ENCODE data around the gene CHCHD6. TPM values are rescaled to one million over a fixed set of nuclear protein-coding genes. Genes with fewer than 3 reads are reported as not detected.

CHCHD6 gene
- total and polyA plus RNA-seq, 2 of the 4 experiments (the other 2 are of a cell fraction) = 18.8 to 28.9 TPM

- H3K18ac ChIP-seq (ENCODE audit: low read depth, low read length) = no peak overlapping the region
- intact Hi-C loops (cut with micrococcal nuclease) = no loop called here
- no peak overlapping the region for H4K8ac ChIP-seq (ENCODE audit: low read depth in 2 of 2, low read length in 2 of 2)
- H3K27me3 ChIP-seq (ENCODE audit: control insufficient read depth, insufficient read depth, low read length) = no peaks in the 10 kb centered on the region
- peak; percentile 62 for ATAC-seq (ENCODE audit: low read depth)
- H2AFZ ChIP-seq (replicated peaks; ENCODE audit: low read length, poor library complexity) = no peak overlapping the region
- DNase-seq = peak; percentile 73
- H3K9me3 ChIP-seq (ENCODE audit: control insufficient read depth, insufficient read depth, low read length) = no peaks in the 10 kb centered on the region
- H2AK5ac ChIP-seq (ENCODE audit: low read depth, low read length) = no peak overlapping the region
- no peak overlapping the region for H2AK9ac ChIP-seq (replicated peaks; ENCODE audit: low read depth, low read length, poor library complexity)
- H3K79me1 ChIP-seq (ENCODE audit: low read depth in 1 of 2, low read length in 2 of 2) = peaks cover 21 to 24% of the 10 kb centered on the region in 2 experiments; a peak in 2 of 4 replicates
- H2BK15ac ChIP-seq (ENCODE audit: low read depth, low read length) = no peak overlapping the region
- BruUV-seq (replicated peaks) = no TSS peak
- 0 out of 2 replicates have a peak overlapping the region, but pooled peaks have one; percentile 9 for H3K14ac ChIP-seq (replicated peaks; ENCODE audit: low read depth, low read length)
- H4K20me1 ChIP-seq (ENCODE audit: insufficient read depth, low read length) = peaks cover 8% of the 10 kb centered on the region; the same call in 1 of the 2 replicates
- H3K4me1 ChIP-seq (ENCODE audit: control insufficient read depth, insufficient read depth, low read length) = 0 out of 2 replicates have a peak, but pooled peaks cover 2% of the 10 kb centered on the region
- H3K27ac ChIP-seq (ENCODE audit: insufficient read depth, low read length) = no peak overlapping the region
- H3K4me3 ChIP-seq (ENCODE audit: insufficient read depth, low read depth, low read length) = no peak overlapping the region
- H2BK20ac ChIP-seq (ENCODE audit: low read depth, low read length) = no peak overlapping the region
- no peak overlapping the region for H3K9ac ChIP-seq (ENCODE audit: low read depth, low read length)
- H4K91ac ChIP-seq (ENCODE audit: insufficient read depth, low read depth, low read length) = no peak overlapping the region
- no peak overlapping the region for H3K56ac ChIP-seq (ENCODE audit: extremely low read depth, insufficient read depth, low read length)
- H3K9me1 ChIP-seq (ENCODE audit: insufficient read depth, low read length) = peaks cover 4% of the 10 kb centered on the region; the same call in 1 of the 2 replicates
- H2BK120ac ChIP-seq (ENCODE audit: low read depth, low read length) = no peak overlapping the region
- ChIA-PET POLR2A (ENCODE audit: unreplicated experiment) (interaction anchor here (0.6 kb wide), 1 partner anchor 14 kb away, joined by 3 read pairs; no protein-coding TSS in a partner anchor), CTCF (no interaction called here)
- in situ Hi-C loops (cut with MboI; ENCODE audit: low sequenced_read_pairs) = no loop called here
- TF ChIP-seq FOS (IDR thresholded peaks at IDR 0.05; ENCODE audit: low read depth, low read length) (no peak), RFX5 (IDR thresholded peaks at IDR 0.05; ENCODE audit: low read depth, low read length) (no peak)
- 89% methylated on average over 3 of the region's 8 CpGs; no CpG with 5 or more reads in 1 of the 2 experiments for WGBS, 2 experiments (ENCODE audit: extremely low coverage in 2 of 2, insufficient read length in 1 of 2)
- dilution Hi-C loops (cut with HindIII; ENCODE audit: low sequenced_read_pairs, unreplicated experiment) = no loop called here
- H4K5ac ChIP-seq (ENCODE audit: low read depth, low read length) = no peak overlapping the region
- no peak overlapping the region for H3K23ac ChIP-seq (ENCODE audit: low read depth, low read length)
- H3K36me3 ChIP-seq (ENCODE audit: control insufficient read depth, insufficient read depth, low read length) = no peaks in the 10 kb centered on the region
- H3K4me2 ChIP-seq (ENCODE audit: low read depth, low read length) = no peak overlapping the region
- no peak overlapping the region for H2BK5ac ChIP-seq (ENCODE audit: low read depth, low read length, poor library complexity, severe bottlenecking)
- H3K4ac ChIP-seq (ENCODE audit: low read depth, low read length) = no peak overlapping the region
These were observed 7.2 kb downstream of the CHCHD6 start for GRCh38 chr3:126711121-126711760.

All from IMR-90 (cell line).